ENCODE data around the gene ETDA. TPM values are rescaled to one million over a fixed set of nuclear protein-coding genes. Genes with fewer than 3 reads are reported as not detected.
A peak's percentile ranks its signal among the peaks of the same experiment; 100 is the strongest.
"Not testable (repeated sequence)": the region's sequence is repeated elsewhere in the genome, so short reads cannot be mapped to it uniquely, and the experiment has no call there.

Gene ETDA
- total RNA-seq (2014; rRNA removed; shearing (Covaris generic)): not detected in 2 replicates

DNA sequence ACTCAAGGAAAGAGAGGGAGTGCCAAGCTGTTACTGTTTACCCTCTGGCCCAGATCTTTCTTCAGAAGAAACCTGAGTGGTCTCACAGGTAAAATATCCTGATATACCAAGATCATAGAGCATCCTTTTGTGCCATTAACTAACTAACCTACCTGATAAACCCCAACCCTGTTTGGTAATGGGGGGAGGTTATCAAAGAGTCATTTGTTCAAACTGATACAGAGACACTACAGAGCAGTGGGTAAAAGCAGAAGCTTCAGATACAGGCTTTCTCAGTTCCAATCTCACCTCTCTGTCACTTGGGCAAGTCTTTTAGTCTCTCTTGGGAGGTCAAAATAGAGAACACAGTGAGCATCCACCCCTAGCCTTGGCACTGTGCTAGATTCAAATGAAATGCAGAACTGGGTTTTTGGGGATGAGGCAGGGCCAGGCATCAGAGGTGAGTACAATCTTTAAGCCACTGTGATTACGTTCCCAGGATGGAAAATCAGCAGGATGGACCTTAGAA lies at the start of gene ETDA:
TSS of gene ETDA (plus strand) at position 51 of the 508 bp plus-strand sequence. CDS start 1,216 bp downstream, outside the sequence.
- DNase-seq (ENCODE audit: low read depth): not testable (repeated sequence)

- peak; percentile 2 for DNase-seq (ENCODE audit: low read depth)
Measured at GRCh38 chrX:135206427-135206826, 45.4 kb upstream of the ETDA start.

DNA sequence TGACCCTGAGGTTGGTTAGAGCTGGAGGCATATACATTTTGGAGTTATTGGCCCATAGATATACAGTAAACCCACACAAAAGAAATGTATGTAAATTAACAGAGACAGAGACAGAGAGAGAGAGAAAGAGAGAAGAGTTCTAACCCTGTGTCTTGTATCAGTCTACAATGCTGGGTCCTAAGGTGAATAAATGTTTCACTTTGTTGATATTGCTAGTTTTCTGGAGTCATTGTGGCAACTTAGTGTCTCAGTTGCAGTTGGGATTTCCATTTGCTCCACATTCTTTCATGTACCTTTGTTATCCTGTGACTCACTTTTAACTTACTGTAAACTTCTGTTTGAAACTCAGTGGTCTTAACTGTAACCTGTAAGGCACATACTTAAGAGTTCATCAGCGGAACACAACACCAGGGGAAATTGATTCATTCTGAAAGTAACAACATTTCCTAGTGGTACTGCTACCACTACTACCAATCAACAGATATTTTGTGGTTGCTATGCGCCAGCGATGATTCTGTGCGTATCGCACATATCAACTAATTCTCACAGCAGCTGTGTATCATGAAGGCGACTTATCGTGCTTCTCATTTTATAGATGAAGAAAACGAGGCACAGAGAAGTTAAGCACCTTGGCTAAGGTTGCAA lies 38.5 kb upstream of the ETDA start:
- DNase-seq (ENCODE audit: low read depth): no peak

DNA sequence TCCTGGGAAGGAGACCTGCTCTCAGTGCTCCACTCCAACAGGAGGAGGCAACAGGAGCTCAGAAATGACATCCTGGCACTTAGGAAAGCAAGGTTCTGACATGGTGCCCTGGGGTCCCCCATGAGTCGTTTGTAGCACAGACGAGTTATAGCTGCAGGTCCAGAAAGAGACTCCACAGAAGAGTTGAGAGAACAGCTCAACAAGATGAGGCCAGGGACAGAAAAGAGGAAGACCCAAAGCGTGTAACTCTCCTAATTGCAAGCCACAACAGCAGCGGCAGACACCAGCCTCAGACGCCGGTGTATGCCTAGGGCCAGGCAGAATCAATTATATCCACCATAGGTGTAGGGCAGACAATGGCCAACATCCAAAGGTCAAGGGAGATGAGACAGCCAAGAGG lies 5.9 kb upstream of the ETDA start:
- not testable (repeated sequence) for DNase-seq (ENCODE audit: low read depth)

- DNase-seq (ENCODE audit: low read depth): not testable (repeated sequence)
Measured at GRCh38 chrX:135256087-135256684, 4.3 kb downstream of the ETDA start.

DNA sequence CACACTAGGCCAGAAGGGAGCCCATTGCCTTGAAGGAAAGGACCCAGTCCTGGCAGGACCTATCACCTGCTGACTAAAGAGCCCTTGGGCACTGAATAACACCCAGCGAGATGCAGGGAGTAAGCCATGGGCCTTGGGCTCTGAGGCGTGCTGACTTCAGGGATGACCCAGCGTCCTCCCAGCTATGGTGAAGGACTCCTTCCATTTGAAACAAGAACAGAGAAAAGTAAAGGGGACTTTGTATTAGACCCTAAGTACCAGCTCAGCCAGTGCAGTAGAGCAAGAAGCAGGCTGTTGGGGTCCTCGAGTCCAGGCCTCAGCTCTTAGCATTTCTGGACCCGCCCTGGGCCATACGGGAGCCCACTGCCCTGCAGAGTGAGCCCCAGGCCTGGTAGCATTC lies 5.1 kb downstream of the ETDA start:
- no peak for DNase-seq (ENCODE audit: low read depth)

DNA sequence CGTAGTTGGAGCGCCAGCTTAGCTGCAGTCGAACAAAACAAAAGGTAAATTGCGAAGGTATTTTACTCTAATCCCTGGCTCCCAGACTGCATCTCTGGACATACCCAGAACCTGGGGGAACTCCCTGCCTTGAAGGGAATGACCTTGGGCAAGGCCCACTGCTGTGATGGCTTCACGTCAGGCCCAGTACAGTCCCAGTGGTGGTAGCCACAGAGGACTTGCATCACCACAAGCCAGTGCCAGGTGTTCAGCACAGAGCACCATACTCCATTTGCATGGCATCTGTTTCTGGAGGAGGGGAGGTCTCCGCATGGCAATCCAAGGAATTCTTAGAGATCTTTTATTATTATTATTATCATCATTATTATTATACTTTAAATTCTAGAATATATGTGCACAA lies 5.6 kb downstream of the ETDA start:
- DNase-seq (ENCODE audit: low read depth): no peak

GRCh38 chrX:135260976-135261375 lies 9.1 kb downstream of the ETDA start:
- DNase-seq (ENCODE audit: low read depth): not testable (repeated sequence)

DNA sequence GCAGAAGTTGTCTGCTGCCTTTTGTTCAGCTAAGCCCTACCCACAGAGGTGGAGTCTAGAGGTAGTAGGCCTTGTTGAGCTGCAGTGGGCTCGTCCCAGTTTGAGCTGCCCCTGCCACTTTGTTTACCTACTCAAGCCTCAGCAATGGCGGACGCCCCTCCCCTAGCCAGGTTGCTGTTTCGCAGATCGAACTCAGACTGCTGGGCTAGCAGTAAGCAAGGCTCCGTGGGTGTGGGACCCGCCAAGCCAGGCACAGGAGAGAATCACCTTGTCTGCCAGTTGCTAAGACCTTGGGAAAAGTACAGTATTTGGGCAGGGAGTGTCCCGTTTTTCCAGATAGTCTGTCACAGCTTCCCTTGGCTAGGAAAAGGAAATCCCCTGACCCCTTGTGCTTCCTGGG lies 11.5 kb downstream of the ETDA start:
- DNase-seq (ENCODE audit: low read depth): not testable (repeated sequence)

- DNase-seq (ENCODE audit: low read depth): no peak
Measured at GRCh38 chrX:135264206-135264605, 12.3 kb downstream of the ETDA start.

DNA sequence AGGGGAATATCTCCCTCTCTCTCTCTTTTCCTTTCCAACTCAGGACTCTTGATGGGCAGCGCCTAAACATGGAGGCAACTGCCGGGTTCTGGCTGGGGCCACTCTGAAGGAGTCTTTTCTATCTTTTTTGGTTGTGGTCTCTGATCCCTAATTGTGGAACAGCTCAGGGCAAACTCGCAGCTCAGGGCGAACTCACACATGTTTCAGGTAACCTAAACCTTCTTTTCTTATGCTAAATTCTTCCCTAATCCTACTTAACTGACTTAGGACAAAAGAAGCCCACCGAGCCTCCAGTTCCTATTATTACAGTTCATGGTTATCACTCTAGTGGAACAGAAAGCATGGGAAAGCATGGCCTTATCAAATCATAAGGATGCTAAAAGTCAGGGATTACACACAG lies 21.3 kb downstream of the ETDA start:
- no peak for DNase-seq (ENCODE audit: low read depth)

GRCh38 chrX:135275973-135276372 lies 24.1 kb downstream of the ETDA start:
- DNase-seq (ENCODE audit: low read depth): no peak

DNA sequence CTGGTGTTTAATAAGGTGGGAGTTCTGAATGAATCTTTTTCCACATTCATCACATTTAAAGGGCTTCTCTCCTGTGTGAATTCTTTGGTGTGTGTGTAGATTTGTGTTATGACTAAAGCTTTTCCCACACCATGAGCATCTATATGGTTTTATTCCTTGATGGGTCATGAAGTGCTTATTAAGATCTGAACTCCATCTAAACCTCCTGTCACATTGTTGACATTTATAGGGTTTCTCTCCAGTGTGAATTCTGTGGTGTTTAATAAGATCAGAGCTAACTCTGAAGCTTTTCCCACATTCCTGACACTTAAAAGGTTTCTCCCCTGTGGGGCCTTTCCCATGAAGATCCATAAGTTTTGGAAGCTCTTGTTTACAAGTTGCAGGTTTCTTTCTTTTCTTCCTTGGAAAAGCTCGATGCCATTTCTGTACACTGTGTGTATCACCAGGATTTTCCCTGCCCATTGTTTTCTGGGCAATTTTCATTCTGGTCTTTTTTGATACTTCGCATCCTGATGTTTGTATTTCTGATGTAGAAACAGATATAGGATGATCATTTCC lies 35.5 kb downstream of the ETDA start:
- no peak for DNase-seq (ENCODE audit: low read depth)

DNA sequence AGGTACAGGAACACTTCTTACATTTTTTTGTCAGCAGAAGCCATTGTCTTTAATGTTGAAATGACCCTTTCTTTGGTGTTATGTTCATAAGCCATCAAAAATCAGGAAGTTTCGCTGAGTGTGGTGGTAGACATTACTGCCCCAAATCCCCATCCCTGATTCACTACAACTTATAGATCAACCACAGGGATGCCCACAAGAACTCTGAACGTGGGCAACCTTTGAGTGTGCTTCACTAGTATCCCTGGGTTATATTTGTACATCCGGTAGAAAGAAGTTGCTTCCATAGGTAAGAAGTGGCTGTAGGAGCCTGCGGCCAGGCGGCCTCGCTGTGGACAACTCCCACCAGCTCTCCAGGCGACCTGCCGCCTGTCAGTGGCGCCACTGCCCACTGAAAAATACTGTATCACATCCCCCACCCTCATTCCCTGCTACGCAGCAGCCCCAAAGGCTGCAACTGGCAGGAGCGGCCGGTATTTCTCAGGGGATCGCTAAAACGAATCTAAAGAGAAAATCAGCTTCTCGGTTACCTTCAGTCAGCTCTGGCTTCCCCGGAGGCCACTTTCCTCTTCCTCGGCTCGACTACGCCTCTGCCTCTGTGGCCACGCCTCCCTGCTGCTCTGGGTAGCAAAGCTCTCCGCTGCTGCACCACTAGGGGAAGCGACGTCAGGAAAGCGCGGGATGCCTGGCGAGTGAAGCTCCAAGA lies 43.5 kb downstream of the ETDA start:
- peak; percentile 64 for DNase-seq (ENCODE audit: low read depth)

- DNase-seq (ENCODE audit: low read depth): no peak
Measured at GRCh38 chrX:135295944-135296305, 44.1 kb downstream of the ETDA start.

DNA sequence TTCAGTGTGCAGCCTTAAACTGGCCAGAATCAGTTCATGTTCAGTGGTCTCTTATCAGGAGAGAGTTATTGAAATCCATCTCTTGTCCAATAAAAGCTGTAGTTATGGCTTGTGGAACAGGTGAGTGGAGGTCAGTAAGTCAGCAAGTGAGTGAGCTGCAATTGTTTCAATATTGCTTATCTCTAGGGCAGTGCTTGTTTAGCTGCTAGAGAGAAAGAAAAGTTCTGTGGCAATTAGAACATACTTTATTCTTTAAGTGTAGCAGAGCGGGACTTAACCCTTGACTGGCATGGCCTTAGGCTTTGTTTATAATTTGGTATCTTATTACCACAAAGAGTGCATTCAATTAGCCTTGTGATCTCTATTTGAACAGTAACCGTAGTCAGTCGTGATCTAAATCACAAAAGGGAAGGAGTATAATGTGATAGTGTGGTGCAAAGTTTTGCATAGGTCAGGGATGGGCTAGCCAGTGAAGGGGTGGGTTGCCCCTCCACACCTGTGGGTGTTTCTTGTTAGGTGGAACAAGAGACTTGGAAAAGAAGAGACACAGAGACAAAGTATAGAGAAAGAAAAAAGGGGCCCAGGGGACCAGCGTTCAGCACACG lies 50.5 kb downstream of the ETDA start:
- DNase-seq (ENCODE audit: low read depth): no peak

Other genes starting within 250 kb of the ETDA start
- 2.6 and 3.6 TPM in 2 replicates for gene RTL8B, start 229.5 kb upstream of the ETDA start, total RNA-seq (2014; rRNA removed; shearing (Covaris generic))
- gene RTL8C, start 219.7 kb upstream of the ETDA start, total RNA-seq (2014; rRNA removed; shearing (Covaris generic)): 11.5 and 17.0 TPM in 2 replicates
- gene RTL8A, start 199.9 kb upstream of the ETDA start, total RNA-seq (2014; rRNA removed; shearing (Covaris generic)): 1.2 and 9.8 TPM in 2 replicates
- gene SMIM10L2B, start 153.3 kb upstream of the ETDA start, total RNA-seq (2014; rRNA removed; shearing (Covaris generic)): 0.29 TPM in 1 of 2 replicates, not detected in the other
- gene ETDB, start 131.5 kb upstream of the ETDA start, total RNA-seq (2014; rRNA removed; shearing (Covaris generic)): not detected in 2 replicates
- 0.34 TPM in 1 of 2 replicates, not detected in the other for gene CT55, start 80.7 kb upstream of the ETDA start, total RNA-seq (2014; rRNA removed; shearing (Covaris generic))
- gene ETDC, start 57.4 kb downstream of the ETDA start, total RNA-seq (2014; rRNA removed; shearing (Covaris generic)): not detected in 2 replicates
- 2.4 and 9.8 TPM in 2 replicates for gene ZNF75D, start 92.0 kb downstream of the ETDA start, total RNA-seq (2014; rRNA removed; shearing (Covaris generic))
- gene ZNF449, start 92.7 kb downstream of the ETDA start, total RNA-seq (2014; rRNA removed; shearing (Covaris generic)): 1.9 and 3.8 TPM in 2 replicates
- 0.12 and 0.17 TPM in 2 replicates for gene SMIM10L2A, start 169.9 kb downstream of the ETDA start, total RNA-seq (2014; rRNA removed; shearing (Covaris generic))